ENCODE data around the gene EHD4.

EHD4 gene

GRCh38 chr15:41865490-41866055 is 106.8 kb downstream of the EHD4 start:
- Mint-ChIP-seq H3K9me3 (no peaks in the 10 kb centered on the region), H3K36me3 (no peaks in the 10 kb centered on the region), H3K27me3 (peaks cover 36% of the 10 kb centered on the region), H3K4me3 (no peak overlapping the region), H3K4me1 (peaks cover 8% of the 10 kb centered on the region), H3K27ac (no peak overlapping the region)
- CTCF ChIA-PET = interaction anchor here (1.7 kb wide), 1 partner anchor 39 kb away, joined by 4 read pairs; no protein-coding TSS in a partner anchor
- no peak for DNase-seq

DNA sequence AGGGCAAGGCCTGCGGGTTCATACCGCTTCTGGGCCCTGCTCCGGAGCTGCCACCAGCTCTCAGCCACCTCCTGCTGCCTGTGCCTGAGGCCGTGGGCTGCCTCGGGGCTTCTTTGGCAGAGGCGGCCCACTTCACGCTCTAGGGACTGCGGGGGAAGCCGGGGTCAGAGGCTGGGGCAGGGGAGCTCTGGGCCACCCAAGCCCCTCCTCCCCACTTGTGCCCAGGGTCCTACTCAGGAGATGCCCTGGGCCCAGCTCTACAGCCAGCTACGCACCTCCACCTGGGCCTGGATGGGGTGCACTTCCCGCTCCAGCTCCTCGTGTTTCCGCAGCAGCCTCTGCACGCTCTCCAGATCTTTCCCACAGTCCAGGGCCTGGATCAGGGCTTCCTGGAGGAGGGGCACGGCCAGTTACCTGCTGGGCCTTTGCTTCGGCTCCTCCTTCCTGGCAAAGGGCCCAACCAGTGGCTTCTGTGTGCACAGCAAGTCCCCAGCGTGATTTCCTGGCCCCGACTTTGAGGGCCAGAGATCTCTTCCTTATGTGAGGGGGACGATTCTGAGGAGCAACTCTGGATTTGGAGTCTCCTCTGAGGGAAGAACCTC is 109.7 kb downstream of the EHD4 start:
- Mint-ChIP-seq H3K9me3 (no peaks in the 10 kb centered on the region), H3K27me3 (peaks cover 33% of the 10 kb centered on the region), H3K27ac (no peak overlapping the region), H3K4me1 (peaks cover 10% of the 10 kb centered on the region), H3K36me3 (no peaks in the 10 kb centered on the region), H3K4me3 (no peak overlapping the region)
- CTCF ChIA-PET = interaction anchor here (0.9 to 1.0 kb wide), 2 partner anchors 31 to 42 kb away, joined by 3 read pairs; no protein-coding TSS in a partner anchor
- DNase-seq = no peak

- Mint-ChIP-seq H3K4me1 (peaks cover 10% of the 10 kb centered on the region), H3K9me3 (no peaks in the 10 kb centered on the region), H3K27me3 (peaks cover 28% of the 10 kb centered on the region), H3K36me3 (no peaks in the 10 kb centered on the region), H3K27ac (no peak overlapping the region), H3K4me3 (no peak overlapping the region)
- DNase-seq = no peak
- CTCF ChIA-PET = interaction anchor here (0.8 to 1.7 kb wide), 6 partner anchors 15 to 88 kb away, joined by 3 to 5 read pairs (median 3); partner anchors contain the start of gene MAPKBP1
These were observed 110.5 kb downstream of the EHD4 start for GRCh38 chr15:41861736-41862356.

DNA sequence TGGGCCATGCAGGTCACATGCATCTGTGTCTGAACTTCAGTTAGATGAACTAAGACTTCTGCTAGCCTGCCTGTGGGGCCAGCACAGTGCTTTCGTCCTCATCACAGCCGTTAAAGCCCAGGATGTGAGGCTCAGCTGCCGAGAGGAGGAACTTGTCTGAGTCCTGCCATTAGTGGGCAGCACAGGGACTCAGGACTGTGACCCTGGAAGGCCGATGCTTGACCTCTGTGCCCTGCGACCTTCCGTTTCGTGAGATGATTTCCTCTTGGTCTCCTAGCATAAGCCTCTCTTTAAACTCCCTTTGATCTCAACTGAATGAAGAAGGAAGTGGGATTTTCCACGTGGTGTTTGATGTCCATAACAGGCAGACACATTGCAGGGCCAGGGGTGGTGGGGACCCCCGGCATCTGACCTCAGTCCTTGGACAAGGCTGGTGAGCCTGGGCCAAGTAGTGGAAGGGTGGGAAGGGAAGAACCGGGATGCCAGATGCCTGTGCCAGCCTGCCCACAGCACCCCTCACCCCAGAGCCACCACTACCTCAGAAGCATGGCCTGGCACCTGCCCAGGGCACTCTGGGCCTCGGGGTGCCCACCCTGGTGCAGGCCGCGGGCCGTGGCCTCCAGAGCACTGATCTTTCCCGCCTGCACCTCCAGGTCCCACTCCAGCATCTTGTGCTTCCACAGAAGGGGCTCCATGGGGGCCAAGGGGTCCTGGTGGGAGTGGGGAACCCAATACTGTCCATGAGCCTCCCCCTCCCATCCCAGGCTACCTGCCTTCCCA is 112.1 kb downstream of the EHD4 start:
- no peak for DNase-seq
- Mint-ChIP-seq H3K36me3 (no peaks in the 10 kb centered on the region), H3K27me3 (peaks cover 23% of the 10 kb centered on the region), H3K27ac (peak overlapping the region; percentile 17), H3K9me3 (no peaks in the 10 kb centered on the region), H3K4me1 (peaks cover 10% of the 10 kb centered on the region), H3K4me3 (no peak overlapping the region)
- CTCF ChIA-PET = interaction anchor here (0.8 to 1.7 kb wide), 3 partner anchors 44 to 77 kb away, joined by 3 to 5 read pairs (median 3); no protein-coding TSS in a partner anchor

DNA sequence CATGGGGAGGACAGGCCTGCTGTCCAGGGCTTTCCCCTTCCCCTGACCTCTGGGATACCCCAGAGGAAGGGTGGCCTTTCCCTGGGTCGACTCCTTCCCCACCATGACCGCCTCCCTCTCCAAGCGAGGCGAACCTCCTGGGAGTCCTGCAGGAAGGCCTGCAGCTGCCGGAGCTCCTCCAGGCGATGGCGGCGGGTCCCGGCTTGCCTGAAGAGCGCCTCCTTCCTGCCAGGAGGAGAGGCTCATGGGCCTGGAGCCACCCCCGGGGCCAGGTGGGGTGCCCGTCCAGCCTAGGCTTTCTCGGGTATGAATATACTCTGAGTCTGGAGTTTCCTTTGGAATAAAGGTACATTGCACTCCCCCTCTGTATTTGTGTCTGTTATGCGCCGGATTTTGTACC is 113.6 kb downstream of the EHD4 start:
- DNase-seq = no peak
- H3K4me1 Mint-ChIP-seq = peaks cover 10% of the 10 kb centered on the region
- CTCF ChIA-PET = no interaction called here
- H3K4me3 Mint-ChIP-seq = no peak overlapping the region
- no peaks in the 10 kb centered on the region for H3K9me3 Mint-ChIP-seq
- H3K27me3 Mint-ChIP-seq = peaks cover 23% of the 10 kb centered on the region
- no peaks in the 10 kb centered on the region for H3K36me3 Mint-ChIP-seq
- no peak overlapping the region for H3K27ac Mint-ChIP-seq

DNA sequence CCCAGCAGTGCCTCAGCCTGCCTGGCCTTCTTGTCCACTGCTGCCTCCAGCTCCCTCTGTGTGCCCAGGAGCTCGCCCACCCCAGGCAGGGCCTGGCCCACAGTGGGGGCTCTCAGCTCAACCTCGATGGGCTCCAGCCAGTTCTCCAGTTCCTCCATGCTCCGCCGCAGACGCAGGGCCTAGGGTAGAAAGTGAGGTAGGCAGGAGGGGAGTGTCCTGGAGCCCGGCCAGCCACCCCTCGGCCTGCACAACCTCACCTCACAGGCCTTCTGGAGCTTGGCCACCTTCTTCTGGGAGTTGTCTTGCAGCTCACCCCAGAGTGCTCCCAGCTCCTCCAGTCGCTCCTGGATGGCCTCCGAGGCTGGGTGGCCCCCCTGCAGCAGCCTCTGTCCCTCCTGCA is 115.0 kb downstream of the EHD4 start:
- no peak overlapping the region for H3K27ac Mint-ChIP-seq
- DNase-seq = no peak
- CTCF ChIA-PET = interaction anchor here (0.9 kb wide), 2 partner anchors 10 to 13 kb away, joined by 3 read pairs; no protein-coding TSS in a partner anchor
- no peaks in the 10 kb centered on the region for H3K9me3 Mint-ChIP-seq
- H3K27me3 Mint-ChIP-seq = peaks cover 19% of the 10 kb centered on the region
- no peak overlapping the region for H3K4me3 Mint-ChIP-seq
- no peaks in the 10 kb centered on the region for H3K36me3 Mint-ChIP-seq
- peaks cover 10% of the 10 kb centered on the region for H3K4me1 Mint-ChIP-seq

DNA sequence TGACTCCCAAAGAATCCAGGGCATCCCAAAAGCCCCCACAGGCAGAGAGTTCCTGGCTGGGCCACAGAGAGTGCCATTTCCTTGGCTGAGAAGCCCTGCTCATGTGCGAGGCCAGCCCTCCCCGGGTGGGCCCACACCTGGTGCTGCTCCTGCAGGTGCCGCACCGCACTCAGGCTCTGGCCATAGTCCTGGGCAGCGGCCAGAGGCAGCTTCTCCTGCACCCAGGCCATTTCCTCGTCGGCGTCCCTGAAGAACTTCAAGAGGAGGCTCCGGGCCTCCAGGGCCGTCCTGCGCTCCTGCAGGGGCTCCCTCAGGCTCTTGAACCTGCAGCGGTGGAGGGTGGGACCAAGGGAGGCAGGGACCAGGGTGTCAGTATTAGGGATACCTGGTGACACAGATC is 115.6 kb downstream of the EHD4 start:
- no peaks in the 10 kb centered on the region for H3K9me3 Mint-ChIP-seq

DNA sequence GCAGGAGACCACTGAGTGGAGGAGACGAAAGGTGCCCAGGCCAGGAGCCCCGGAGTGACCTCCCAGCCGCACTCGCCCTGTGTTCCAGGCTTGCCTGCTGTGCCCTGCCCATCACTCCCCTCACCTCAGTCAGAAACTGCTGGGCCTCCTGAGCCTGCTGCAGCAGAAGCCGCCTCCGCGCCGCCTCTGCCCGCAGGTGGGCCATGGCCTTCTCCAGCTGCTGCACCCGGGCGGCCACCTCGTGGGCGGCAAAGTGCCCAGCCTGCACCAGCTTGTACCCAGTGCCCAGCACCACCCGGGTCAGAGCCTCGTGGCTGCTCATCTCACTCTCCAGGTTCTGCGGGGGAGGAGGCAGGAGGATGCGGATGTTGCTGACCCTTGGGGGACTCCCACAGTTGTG is 116.1 kb downstream of the EHD4 start:
- H3K27me3 Mint-ChIP-seq = peaks cover 17% of the 10 kb centered on the region
- DNase-seq = no peak
- no peak overlapping the region for H3K4me3 Mint-ChIP-seq
- no peak overlapping the region for H3K27ac Mint-ChIP-seq
- H3K9me3 Mint-ChIP-seq = no peaks in the 10 kb centered on the region
- H3K36me3 Mint-ChIP-seq = no peaks in the 10 kb centered on the region
- H3K4me1 Mint-ChIP-seq = peaks cover 10% of the 10 kb centered on the region
- CTCF ChIA-PET = no interaction called here

More for the DNA sequence above, 115.6 kb downstream of the EHD4 start:
- Mint-ChIP-seq H3K4me1 (peaks cover 10% of the 10 kb centered on the region), H3K27ac (no peak overlapping the region), H3K27me3 (peaks cover 15% of the 10 kb centered on the region), H3K4me3 (no peak overlapping the region), H3K36me3 (no peaks in the 10 kb centered on the region)
- CTCF ChIA-PET = no interaction called here
- DNase-seq = no peak

DNA sequence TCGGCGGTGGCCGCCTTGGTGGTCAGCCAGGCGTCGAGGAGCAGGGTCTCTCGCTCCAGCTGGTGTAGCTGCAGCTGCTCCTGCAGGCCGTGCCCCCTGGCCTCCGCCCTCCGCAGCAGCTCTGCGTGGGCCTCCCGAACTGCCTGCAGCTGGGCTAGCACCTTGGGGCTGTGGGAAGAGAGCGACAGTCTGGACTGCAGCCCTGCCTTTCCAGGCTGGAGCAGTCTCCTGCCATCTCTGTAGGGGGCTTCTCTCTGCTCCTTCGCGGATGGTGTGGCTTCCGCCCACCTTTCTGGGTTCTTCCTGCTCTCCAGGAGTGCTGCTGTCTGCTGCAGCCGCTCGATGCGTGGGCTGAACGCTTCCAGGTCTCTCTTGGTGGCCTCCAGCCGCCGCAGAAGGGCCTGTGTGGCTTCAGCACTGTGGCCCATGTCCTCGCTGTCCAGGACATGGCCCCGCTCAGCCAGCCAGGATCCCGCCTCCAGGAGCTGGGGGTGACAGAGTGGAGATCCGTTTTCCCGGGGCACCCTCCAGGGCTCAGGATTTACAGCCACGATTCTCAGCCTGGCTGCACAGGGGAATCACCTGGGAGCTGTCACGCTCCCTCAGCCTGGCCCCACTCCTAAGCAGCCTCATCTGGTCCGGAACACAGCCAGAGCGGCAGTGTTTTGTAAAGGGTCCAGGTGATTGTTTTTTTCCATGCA is 116.9 kb downstream of the EHD4 start:
- Mint-ChIP-seq H3K4me1 (peaks cover 6% of the 10 kb centered on the region), H3K27me3 (peaks cover 15% of the 10 kb centered on the region), H3K27ac (no peak overlapping the region), H3K9me3 (no peaks in the 10 kb centered on the region), H3K36me3 (no peaks in the 10 kb centered on the region), H3K4me3 (no peak overlapping the region)
- CTCF ChIA-PET = no interaction called here
- no peak for DNase-seq

DNA sequence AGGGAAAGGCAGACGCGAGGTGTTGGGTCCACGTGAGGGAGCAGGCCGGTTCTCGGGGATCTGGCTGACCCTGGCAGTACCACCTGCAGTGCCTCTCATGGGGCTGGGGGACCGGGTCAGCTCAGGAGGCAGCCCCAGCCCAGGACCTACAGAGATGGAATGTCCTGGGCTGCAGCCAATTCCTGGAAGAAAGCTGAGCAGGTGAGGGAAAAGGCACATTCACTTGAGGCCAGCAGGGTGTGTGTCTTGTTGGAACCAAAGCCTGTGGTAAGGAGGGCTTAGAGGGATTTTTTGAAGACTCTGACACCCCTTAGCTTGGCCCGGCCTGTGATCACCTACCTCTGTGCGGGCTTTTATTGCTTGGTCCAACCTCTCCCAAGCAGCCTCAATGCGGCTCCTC is 117.9 kb downstream of the EHD4 start:
- Mint-ChIP-seq H3K9me3 (no peaks in the 10 kb centered on the region), H3K27ac (no peak overlapping the region), H3K27me3 (peaks cover 18% of the 10 kb centered on the region), H3K4me1 (no peaks in the 10 kb centered on the region), H3K4me3 (no peak overlapping the region), H3K36me3 (no peaks in the 10 kb centered on the region)
- no peak for DNase-seq
- CTCF ChIA-PET = no interaction called here

- Mint-ChIP-seq H3K27me3 (peaks cover 18% of the 10 kb centered on the region), H3K4me3 (no peak overlapping the region), H3K36me3 (no peaks in the 10 kb centered on the region), H3K4me1 (no peaks in the 10 kb centered on the region), H3K9me3 (no peaks in the 10 kb centered on the region), H3K27ac (no peak overlapping the region)
- CTCF ChIA-PET = interaction anchor here (0.7 kb wide), 1 partner anchor 25 kb away, joined by 3 read pairs; no protein-coding TSS in a partner anchor
- no peak for DNase-seq
These were observed 118.5 kb downstream of the EHD4 start for GRCh38 chr15:41853831-41854230.

GRCh38 chr15:41852736-41853590 is 119.4 kb downstream of the EHD4 start:
- H3K4me3 Mint-ChIP-seq = no peak overlapping the region
- H3K4me1 Mint-ChIP-seq = no peaks in the 10 kb centered on the region
- H3K27ac Mint-ChIP-seq = no peak overlapping the region
- peaks cover 4% of the 10 kb centered on the region for H3K36me3 Mint-ChIP-seq
- CTCF ChIA-PET = interaction anchor here (0.7 to 1.8 kb wide), 2 partner anchors 26 to 84 kb away, joined by 3 to 4 read pairs; no protein-coding TSS in a partner anchor
- peaks cover 18% of the 10 kb centered on the region for H3K27me3 Mint-ChIP-seq
- DNase-seq = no peak
- no peaks in the 10 kb centered on the region for H3K9me3 Mint-ChIP-seq

- CTCF ChIA-PET = interaction anchor here (1.6 to 1.8 kb wide), 2 partner anchors 79 to 85 kb away, joined by 4 to 6 read pairs; partner anchors contain the start of gene MAPKBP1
- Mint-ChIP-seq H3K4me1 (no peaks in the 10 kb centered on the region), H3K4me3 (no peak overlapping the region), H3K36me3 (peaks cover 4% of the 10 kb centered on the region), H3K9me3 (no peaks in the 10 kb centered on the region), H3K27ac (no peak overlapping the region), H3K27me3 (peaks cover 18% of the 10 kb centered on the region)
- DNase-seq = no peak
These were observed 120.5 kb downstream of the EHD4 start for GRCh38 chr15:41851755-41852370.
